Measurements from ENCODE around the gene SF3B6. TPM values are rescaled to one million over a fixed set of nuclear protein-coding genes. Genes with fewer than 3 reads are reported as not detected.

Gene SF3B6
- total RNA-seq, 1 experiment from 2014 or later: 141 TPM

- intact Hi-C loops (cut with micrococcal nuclease): loop anchor here (5.0 kb wide), 1 partner anchor 138 kb away; the partner anchor contains the start of gene UBXN2A
- Mint-ChIP-seq H3K27ac (ENCODE audit: low read depth, unreplicated experiment) (no peak overlapping the region), H3K36me3 (ENCODE audit: insufficient read depth, unreplicated experiment) (peaks cover 55% of the 10 kb centered on the region), H3K4me3 (ENCODE audit: unreplicated experiment) (no peak overlapping the region), H3K27me3 (ENCODE audit: insufficient read depth, unreplicated experiment) (no peaks in the 10 kb centered on the region), H3K4me1 (ENCODE audit: insufficient read depth, unreplicated experiment) (peaks cover 35% of the 10 kb centered on the region), H3K9me3 (ENCODE audit: unreplicated experiment) (no peaks in the 10 kb centered on the region)
- TF ChIP-seq CTCF (IDR thresholded peaks at IDR 0.05; ENCODE audit: unreplicated experiment): no peak
- BruUV-seq (replicated peaks): no TSS peak
- CTCF ChIA-PET: interaction anchor here (0.5 to 4.8 kb wide), 4 partner anchors 13 to 256 kb away, joined by 3 to 30 read pairs (median 3); no protein-coding TSS in a partner anchor
- DNase-seq (ENCODE audit: unreplicated experiment): no peak
- POLR2A ChIA-PET: interaction anchor here (0.8 to 1.6 kb wide), 3 partner anchors 10 to 153 kb away, joined by 3 to 5 read pairs (median 4); partner anchors contain the start of genes ATAD2B and FAM228B
Measured at GRCh38 chr2:24080701-24081100, 4.6 kb upstream of the SF3B6 start.

- TF ChIP-seq CTCF (IDR thresholded peaks at IDR 0.05; ENCODE audit: unreplicated experiment): no peak
- DNase-seq (ENCODE audit: unreplicated experiment): no peak
- CTCF ChIA-PET: no interaction called here
- BruUV-seq (replicated peaks): TSS peak; percentile 31
- H3K9me3 Mint-ChIP-seq (ENCODE audit: unreplicated experiment): no peaks in the 10 kb centered on the region
- peaks cover 81% of the 10 kb centered on the region for H3K36me3 Mint-ChIP-seq (ENCODE audit: insufficient read depth, unreplicated experiment)
- POLR2A ChIA-PET: interaction anchor here (0.8 to 3.1 kb wide), 7 partner anchors 27 to 173 kb away, joined by 3 to 44 read pairs (median 5); partner anchors contain the start of gene WDCP
- peaks cover 37% of the 10 kb centered on the region for H3K4me1 Mint-ChIP-seq (ENCODE audit: insufficient read depth, unreplicated experiment)
- intact Hi-C loops (cut with micrococcal nuclease): loop anchor here (2.0 kb wide), 1 partner anchor 151 kb away; the partner anchor contains the start of gene ATAD2B
- peak overlapping the region; percentile 97 for H3K4me3 Mint-ChIP-seq (ENCODE audit: unreplicated experiment)
- peak overlapping the region; percentile 97 for H3K27ac Mint-ChIP-seq (ENCODE audit: low read depth, unreplicated experiment)
- no peaks in the 10 kb centered on the region for H3K27me3 Mint-ChIP-seq (ENCODE audit: insufficient read depth, unreplicated experiment)
Measured at GRCh38 chr2:24077879-24078278, 1.8 kb upstream of the SF3B6 start.

- intact Hi-C loops (cut with micrococcal nuclease): loop anchor here (2.0 kb wide), 1 partner anchor 151 kb away; the partner anchor contains the start of gene ATAD2B
- H3K36me3 Mint-ChIP-seq (ENCODE audit: insufficient read depth, unreplicated experiment): peaks cover 83% of the 10 kb centered on the region
- H3K27me3 Mint-ChIP-seq (ENCODE audit: insufficient read depth, unreplicated experiment): no peaks in the 10 kb centered on the region
- ChIA-PET CTCF (interaction anchor here (0.8 to 1.3 kb wide), 2 partner anchors 152 to 290 kb away, joined by 3 to 8 read pairs; no protein-coding TSS in a partner anchor), POLR2A (interaction anchor here (0.6 to 3.3 kb wide), 9 partner anchors 11 to 294 kb away, joined by 3 to 72 read pairs (median 16); partner anchors contain the start of genes ATAD2B and WDCP)
- no peak for DNase-seq (ENCODE audit: unreplicated experiment)
- peak overlapping the region; percentile 97 for H3K4me3 Mint-ChIP-seq (ENCODE audit: unreplicated experiment)
- H3K27ac Mint-ChIP-seq (ENCODE audit: low read depth, unreplicated experiment): peak overlapping the region; percentile 97
- H3K9me3 Mint-ChIP-seq (ENCODE audit: unreplicated experiment): no peaks in the 10 kb centered on the region
- BruUV-seq (replicated peaks): no TSS peak
- no peak for TF ChIP-seq CTCF (IDR thresholded peaks at IDR 0.05; ENCODE audit: unreplicated experiment)
- H3K4me1 Mint-ChIP-seq (ENCODE audit: insufficient read depth, unreplicated experiment): peaks cover 35% of the 10 kb centered on the region
Measured at GRCh38 chr2:24077535-24077877, 1.4 kb upstream of the SF3B6 start.

GRCh38 chr2:24076849-24077534, 866 bp upstream of the SF3B6 start:
- ChIA-PET CTCF (interaction anchor here (0.6 to 1.3 kb wide), 8 partner anchors 8 to 743 kb away, joined by 3 to 8 read pairs (median 3); partner anchors contain the start of gene TP53I3), POLR2A (interaction anchor here (0.6 to 3.3 kb wide), 33 partner anchors 8 to 716 kb away, joined by 3 to 72 read pairs (median 5); partner anchors contain the start of genes ATAD2B, CENPO, FKBP1B and ITSN2)
- peaks cover 83% of the 10 kb centered on the region for H3K36me3 Mint-ChIP-seq (ENCODE audit: insufficient read depth, unreplicated experiment)
- no peak for TF ChIP-seq CTCF (IDR thresholded peaks at IDR 0.05; ENCODE audit: unreplicated experiment)
- H3K4me1 Mint-ChIP-seq (ENCODE audit: insufficient read depth, unreplicated experiment): peaks cover 30% of the 10 kb centered on the region
- peak overlapping the region; percentile 97 for H3K4me3 Mint-ChIP-seq (ENCODE audit: unreplicated experiment)
- H3K27me3 Mint-ChIP-seq (ENCODE audit: insufficient read depth, unreplicated experiment): no peaks in the 10 kb centered on the region
- no TSS peak for BruUV-seq (replicated peaks)
- no peaks in the 10 kb centered on the region for H3K9me3 Mint-ChIP-seq (ENCODE audit: unreplicated experiment)
- peak overlapping the region; percentile 97 for H3K27ac Mint-ChIP-seq (ENCODE audit: low read depth, unreplicated experiment)
- no peak for DNase-seq (ENCODE audit: unreplicated experiment)
- intact Hi-C loops (cut with micrococcal nuclease): loop anchor here (2.0 kb wide), 1 partner anchor 150 kb away; the partner anchor contains the start of gene ATAD2B
